Endothelial cell (in vitro differentiated cells): Measurements from ENCODE around the gene JAG2. TPM values are rescaled to one million over a fixed set of nuclear protein-coding genes. Genes with fewer than 3 reads are reported as not detected.

Experiments used
- DNase-seq: peaks from one replicate; pipeline ENCODE4 v3.0.0; 2021; ENCODE audit warnings: low spot score
- H3K27ac Mint-ChIP-seq: one replicate; pipeline ENCODE4 v1.8.0; 2021; ENCODE audit warnings: mixed read lengths, inconsistent platforms; ENCODE audit not compliant: unreplicated experiment
- H3K27me3 Mint-ChIP-seq: one replicate; pipeline ENCODE4 v1.8.0; 2021; ENCODE audit warnings: mild to moderate bottlenecking, moderate library complexity, mixed read lengths, inconsistent platforms; ENCODE audit not compliant: unreplicated experiment
- H3K36me3 Mint-ChIP-seq: one replicate; pipeline ENCODE4 v1.8.0; 2021; ENCODE audit warnings: mild to moderate bottlenecking, low read depth, mixed read lengths, inconsistent platforms; ENCODE audit not compliant: unreplicated experiment
- H3K4me1 Mint-ChIP-seq: one replicate; pipeline ENCODE4 v1.8.0; 2021; ENCODE audit warnings: mild to moderate bottlenecking, mixed read lengths, inconsistent platforms; ENCODE audit not compliant: unreplicated experiment
- H3K4me3 Mint-ChIP-seq: one replicate; pipeline ENCODE4 v1.8.0; 2021; ENCODE audit warnings: mild to moderate bottlenecking, mixed read lengths, inconsistent platforms; ENCODE audit not compliant: unreplicated experiment
- H3K9me3 Mint-ChIP-seq: one replicate; pipeline ENCODE4 v1.8.0; 2021; ENCODE audit warnings: mixed read lengths, inconsistent platforms; ENCODE audit not compliant: unreplicated experiment
- total RNA-seq: library from RNA; stranded (reverse); fragmentation: NEBNext Ultra II Directional; extraction: Animal tissue kit (Norgen Biotek cat#: 25700); gene quantifications from one replicate; pipeline ENCODE4 v1.2.1, GENCODE V29; 2021; ENCODE audit not compliant: unreplicated experiment
- TF ChIP-seq, protein P1 (sequence below): fragments of 200-600 bp; sonication (generic); IDR thresholded peaks from one replicate; pipeline ENCODE4 v1.5.0; 2021; ENCODE audit warnings: antibody characterized with exemption; ENCODE audit not compliant: unreplicated experiment

JAG2 gene
- total RNA-seq, 1 donor from 2014 or later, result 280 TPM

DNA sequence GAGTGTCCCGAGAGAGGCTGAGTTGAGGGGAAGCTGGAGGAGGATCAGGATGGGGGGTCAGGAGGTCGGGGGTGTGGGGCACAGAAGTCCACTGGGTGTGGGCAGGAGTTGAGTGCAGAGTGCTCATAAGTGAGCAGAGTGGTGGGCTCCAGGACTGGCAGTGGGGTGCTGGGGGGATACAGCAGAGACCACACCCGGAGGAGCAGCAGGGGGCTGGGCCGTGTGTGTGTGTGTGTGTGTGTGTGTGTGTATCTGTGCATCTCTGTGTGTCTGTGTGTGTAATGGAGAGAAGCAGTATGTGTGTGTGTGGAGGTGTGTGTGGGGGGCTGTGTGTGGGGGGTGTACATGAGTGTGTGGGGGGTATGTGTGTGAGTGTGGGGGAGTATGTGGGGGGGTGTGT is 17.4 kb upstream of the JAG2 start:
- Mint-ChIP-seq H3K4me1 (peaks cover 20% of the 10 kb centered on the region), H3K27me3 (peaks cover 17% of the 10 kb centered on the region), H3K27ac (no peak overlapping the region), H3K36me3 (peaks cover 5% of the 10 kb centered on the region), H3K9me3 (peaks cover 5% of the 10 kb centered on the region), H3K4me3 (no peak overlapping the region)
- no peak for DNase-seq
- TF ChIP-seq, protein P1, sequence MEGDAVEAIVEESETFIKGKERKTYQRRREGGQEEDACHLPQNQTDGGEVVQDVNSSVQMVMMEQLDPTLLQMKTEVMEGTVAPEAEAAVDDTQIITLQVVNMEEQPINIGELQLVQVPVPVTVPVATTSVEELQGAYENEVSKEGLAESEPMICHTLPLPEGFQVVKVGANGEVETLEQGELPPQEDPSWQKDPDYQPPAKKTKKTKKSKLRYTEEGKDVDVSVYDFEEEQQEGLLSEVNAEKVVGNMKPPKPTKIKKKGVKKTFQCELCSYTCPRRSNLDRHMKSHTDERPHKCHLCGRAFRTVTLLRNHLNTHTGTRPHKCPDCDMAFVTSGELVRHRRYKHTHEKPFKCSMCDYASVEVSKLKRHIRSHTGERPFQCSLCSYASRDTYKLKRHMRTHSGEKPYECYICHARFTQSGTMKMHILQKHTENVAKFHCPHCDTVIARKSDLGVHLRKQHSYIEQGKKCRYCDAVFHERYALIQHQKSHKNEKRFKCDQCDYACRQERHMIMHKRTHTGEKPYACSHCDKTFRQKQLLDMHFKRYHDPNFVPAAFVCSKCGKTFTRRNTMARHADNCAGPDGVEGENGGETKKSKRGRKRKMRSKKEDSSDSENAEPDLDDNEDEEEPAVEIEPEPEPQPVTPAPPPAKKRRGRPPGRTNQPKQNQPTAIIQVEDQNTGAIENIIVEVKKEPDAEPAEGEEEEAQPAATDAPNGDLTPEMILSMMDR, result no peak

DNA sequence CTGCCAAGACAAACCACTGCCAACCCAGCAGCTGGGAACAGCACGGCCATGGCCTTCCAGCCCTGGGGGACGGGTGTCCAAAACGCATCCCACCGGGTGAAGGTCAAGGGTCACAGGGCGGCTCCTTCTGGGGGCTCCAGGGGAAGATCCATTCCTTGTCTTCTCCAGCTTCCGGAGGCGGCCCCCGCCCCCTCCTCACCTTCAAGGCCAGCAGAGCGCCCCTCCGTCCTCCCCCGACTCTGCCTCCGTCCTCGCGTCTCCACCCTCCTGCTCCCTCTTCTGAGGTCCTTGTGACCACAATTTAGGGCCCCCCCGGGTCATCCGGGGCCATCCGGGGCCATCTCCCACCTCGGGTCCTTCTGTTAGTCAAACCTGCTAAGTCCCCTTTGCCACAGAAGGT is 16.4 kb upstream of the JAG2 start:
- Mint-ChIP-seq H3K9me3 (peaks cover 5% of the 10 kb centered on the region), H3K27me3 (peaks cover 18% of the 10 kb centered on the region), H3K36me3 (peaks cover 5% of the 10 kb centered on the region), H3K4me3 (no peak overlapping the region), H3K27ac (no peak overlapping the region), H3K4me1 (peaks cover 20% of the 10 kb centered on the region)
- TF ChIP-seq, protein P1, result no peak
- DNase-seq, result no peak

- H3K36me3 Mint-ChIP-seq, result peaks cover 5% of the 10 kb centered on the region
- H3K27ac Mint-ChIP-seq, result no peak overlapping the region
- peaks cover 14% of the 10 kb centered on the region for H3K27me3 Mint-ChIP-seq
- H3K4me3 Mint-ChIP-seq, result no peak overlapping the region
- H3K9me3 Mint-ChIP-seq, result peaks cover 5% of the 10 kb centered on the region
- DNase-seq, result no peak
- peaks cover 19% of the 10 kb centered on the region for H3K4me1 Mint-ChIP-seq
- TF ChIP-seq, protein P1, result no peak
These were observed 15.9 kb upstream of the JAG2 start for GRCh38 chr14:105184461-105184860.

DNA sequence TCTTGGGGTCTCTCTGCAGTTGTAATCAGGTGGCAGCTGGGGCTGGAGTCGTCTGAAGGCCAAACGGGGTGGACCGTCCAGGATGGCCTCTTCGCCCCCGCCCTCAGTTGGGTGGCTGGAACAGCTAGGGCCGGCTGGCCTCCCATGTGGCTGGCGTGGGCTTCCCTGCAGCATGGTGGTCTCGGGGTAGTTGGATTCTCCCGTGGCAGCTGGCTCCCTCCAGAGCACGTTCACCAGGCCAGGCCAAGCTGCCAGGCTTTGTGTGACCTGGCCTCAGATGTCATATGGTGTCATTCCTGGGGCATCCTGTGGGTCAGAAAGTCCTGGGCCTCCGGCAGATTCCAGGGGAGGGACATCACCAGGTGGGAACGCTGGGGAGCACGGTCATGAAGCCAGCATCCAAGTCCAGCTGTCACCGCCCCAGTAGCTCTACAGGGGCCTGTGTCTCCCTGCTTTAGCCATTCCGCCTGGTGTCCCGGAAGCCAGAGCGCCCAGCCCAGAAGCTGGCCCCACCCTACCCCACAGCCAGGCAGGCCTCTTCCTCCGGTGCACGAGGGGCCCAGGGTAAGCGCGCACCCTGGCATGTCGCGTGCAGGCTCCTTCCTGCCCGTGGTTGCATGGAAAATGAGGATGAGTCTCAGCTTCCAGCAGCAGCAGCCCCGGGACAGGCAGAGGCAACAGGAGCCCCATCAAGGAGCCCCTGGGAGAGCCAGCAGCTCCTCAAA is 13.9 kb upstream of the JAG2 start:
- H3K27ac Mint-ChIP-seq, result no peak overlapping the region
- peak overlapping the region; percentile 69 for H3K4me3 Mint-ChIP-seq
- no peaks in the 10 kb centered on the region for H3K36me3 Mint-ChIP-seq
- peaks cover 13% of the 10 kb centered on the region for H3K4me1 Mint-ChIP-seq
- DNase-seq, result no peak
- peaks cover 13% of the 10 kb centered on the region for H3K27me3 Mint-ChIP-seq
- H3K9me3 Mint-ChIP-seq, result no peaks in the 10 kb centered on the region
- TF ChIP-seq, protein P1, result no peak

DNA sequence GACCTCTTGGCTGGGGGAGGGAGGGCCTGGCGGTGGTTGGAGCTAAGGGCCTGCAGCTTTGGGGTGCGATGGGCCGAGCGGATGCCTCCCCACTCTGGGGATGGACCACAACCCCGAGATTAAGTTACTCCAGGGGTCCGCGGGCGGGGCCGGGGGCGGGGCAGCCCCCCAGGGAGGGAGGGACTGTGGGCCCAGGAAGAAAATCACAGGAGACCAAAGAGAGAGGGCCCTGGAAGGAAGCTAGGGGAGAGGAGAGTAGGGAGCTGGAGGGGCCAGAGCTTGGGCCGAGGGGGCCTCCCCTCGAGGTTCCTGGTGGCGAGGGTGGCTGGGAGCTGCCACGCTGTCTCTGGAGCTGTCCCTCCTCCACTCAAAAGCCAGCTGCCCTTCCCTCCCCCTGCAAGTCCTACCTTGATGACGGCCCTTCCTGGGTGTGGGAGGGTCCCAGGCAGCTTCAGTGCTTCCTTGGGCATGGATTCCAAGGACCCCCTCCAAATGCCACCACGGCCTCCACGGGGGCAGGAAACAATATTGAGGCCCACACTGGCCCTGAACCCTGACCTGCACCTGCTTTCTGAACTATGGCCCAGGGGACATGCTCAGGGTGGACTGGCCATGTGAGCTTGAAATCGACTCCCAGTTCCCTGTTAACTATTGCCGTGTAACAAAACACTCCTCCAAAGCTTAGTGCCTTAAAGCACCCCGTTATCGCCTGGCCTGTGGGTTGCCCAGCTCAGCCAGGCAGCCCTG is 13.1 kb upstream of the JAG2 start:
- Mint-ChIP-seq H3K36me3 (no peaks in the 10 kb centered on the region), H3K27ac (no peak overlapping the region), H3K4me3 (peak overlapping the region; percentile 69), H3K9me3 (no peaks in the 10 kb centered on the region), H3K4me1 (peaks cover 13% of the 10 kb centered on the region), H3K27me3 (peaks cover 13% of the 10 kb centered on the region)
- no peak for DNase-seq
- TF ChIP-seq, protein P1, result no peak
